GM23338 (cell line): ENCODE data around the gene KCTD3. TPM values are rescaled to one million over a fixed set of nuclear protein-coding genes. Genes with fewer than 3 reads are reported as not detected.

Experiments
- ATAC-seq: fragments of 200-7000 bp; cut with Tn5 transposase; 3 replicates; pipeline ENCODE4 v1.9.1; 2020
- DNase-seq: peaks from one replicate; pipeline ENCODE4 v3.0.0-alpha.2; 2015; ENCODE audit warnings: low spot score
- H2AFZ ChIP-seq: fragments of 200-600 bp; sonication (generic); 2 replicates; pipeline ENCODE4 v1.8.0; 2016; ENCODE audit warnings: antibody characterized with exemption, mild to moderate bottlenecking, moderate library complexity
- H3F3A ChIP-seq: fragments of 200-600 bp; sonication (generic); replicated peaks from 2 replicates; pipeline ENCODE4 v1.8.0; 2017; ENCODE audit warnings: antibody characterized with exemption, mixed run types, low read depth
- H3K27ac ChIP-seq: fragments of 200-600 bp; sonication (generic); 2 replicates; pipeline ENCODE4 v1.6.1; 2016; ENCODE audit warnings: low read depth
- H3K27me3 ChIP-seq: fragments of 200-600 bp; sonication (generic); 2 replicates; pipeline ENCODE4 v1.8.0; 2016; ENCODE audit warnings: mild to moderate bottlenecking, mixed run types, moderate library complexity; ENCODE audit not compliant: insufficient read depth
- H3K36me3 ChIP-seq: fragments of 200-600 bp; sonication (generic); 2 replicates; pipeline ENCODE4 v1.8.0; 2016; ENCODE audit warnings: mild to moderate bottlenecking; ENCODE audit not compliant: insufficient read depth
- H3K4me1 ChIP-seq: fragments of 200-600 bp; sonication (generic); 2 replicates; pipeline ENCODE4 v1.8.0; 2016; ENCODE audit warnings: mild to moderate bottlenecking, moderate library complexity; ENCODE audit not compliant: insufficient read depth
- H3K4me2 ChIP-seq: fragments of 200-600 bp; sonication (generic); 2 replicates; pipeline ENCODE4 v1.7.1; 2017; ENCODE audit warnings: mixed run types
- H3K4me3 ChIP-seq: fragments of 200-600 bp; sonication (generic); 2 replicates; pipeline ENCODE4 v1.6.1; 2016; ENCODE audit warnings: mixed run types
- H3K79me2 ChIP-seq: fragments of 200-600 bp; sonication (generic); replicated peaks from 2 replicates; pipeline ENCODE4 v1.8.0; 2017; ENCODE audit warnings: mild to moderate bottlenecking; ENCODE audit not compliant: insufficient read depth
- H3K9me2 ChIP-seq: fragments of 200-600 bp; sonication (generic); 2 replicates; pipeline ENCODE4 v1.8.0; 2017; ENCODE audit not compliant: insufficient read depth
- H4K20me1 ChIP-seq: fragments of 200-600 bp; sonication (generic); replicated peaks from 2 replicates; pipeline ENCODE4 v1.8.0; 2017; ENCODE audit warnings: mild to moderate bottlenecking; ENCODE audit not compliant: insufficient read depth
- H3K27ac Mint-ChIP-seq: 2 replicates; pipeline ENCODE4 v1.8.0; 2020; ENCODE audit warnings: inconsistent platforms, mild to moderate bottlenecking, moderate library complexity, mixed read lengths
- H3K27me3 Mint-ChIP-seq: 3 replicates; pipeline ENCODE4 v1.8.0; 2022; ENCODE audit warnings: low read depth, mild to moderate bottlenecking, moderate library complexity, mixed read lengths, inconsistent platforms; ENCODE audit not compliant: insufficient read depth, poor library complexity
- H3K36me3 Mint-ChIP-seq: 3 replicates; pipeline ENCODE4 v1.8.0; 2021; ENCODE audit warnings: low read depth, mild to moderate bottlenecking, inconsistent platforms, moderate library complexity, mixed read lengths
- H3K4me1 Mint-ChIP-seq: 3 replicates; pipeline ENCODE4 v1.8.0; 2020; ENCODE audit warnings: mild to moderate bottlenecking, inconsistent platforms, mixed read lengths
- H3K4me3 Mint-ChIP-seq: 3 replicates; pipeline ENCODE4 v1.8.0; 2021; ENCODE audit warnings: moderate library complexity, mild to moderate bottlenecking, inconsistent platforms, mixed read lengths
- H3K9me3 Mint-ChIP-seq: 3 replicates; pipeline ENCODE4 v1.8.0; 2020; ENCODE audit warnings: moderate library complexity, mild to moderate bottlenecking, inconsistent platforms, mixed read lengths
- CREB1 ChIP-seq: fragments of 250-450 bp; sonication (Bioruptor Pico); IDR thresholded peaks from 2 replicates; pipeline ENCODE4 v1.5.0; 2020; ENCODE audit warnings: low read depth, mild to moderate bottlenecking, moderate library complexity
- CTCF ChIP-seq, 2 experiments: fragments of 200-600 bp in 1 of 2; sonication (generic) in 1 of 2; conservative IDR thresholded peaks; 2 replicates each; pipeline versions ENCODE4 v1.5.1 to v1.6.1; 2016 to 2017; ENCODE audit warnings: antibody characterized with exemption in 2 of 2, low read depth in 2 of 2, mild to moderate bottlenecking in 2 of 2, moderate library complexity in 1 of 2
- ETS1 ChIP-seq: IDR thresholded peaks from 2 replicates; pipeline ENCODE4 v1.6.1; 2016; ENCODE audit warnings: antibody characterized with exemption
- EZH2 ChIP-seq: fragments of 200-600 bp; sonication (generic); IDR thresholded peaks from one replicate; pipeline ENCODE4 v1.8.0; 2017; ENCODE audit warnings: antibody characterized with exemption, mild to moderate bottlenecking, low read depth; ENCODE audit not compliant: unreplicated experiment
- EZH2phosphoT487 ChIP-seq: fragments of 200-600 bp; sonication (generic); IDR thresholded peaks from one replicate; pipeline ENCODE4 v1.8.1; 2018; ENCODE audit warnings: antibody characterized with exemption; ENCODE audit not compliant: unreplicated experiment
- NANOG ChIP-seq: IDR thresholded peaks from 2 replicates; pipeline ENCODE4 v1.6.1; 2016; ENCODE audit warnings: antibody characterized with exemption, borderline replicate concordance
- REST ChIP-seq: IDR thresholded peaks from one replicate; pipeline ENCODE4 v1.6.1; 2018; ENCODE audit warnings: antibody characterized with exemption; ENCODE audit not compliant: unreplicated experiment
- STAT1 ChIP-seq: IDR thresholded peaks from one replicate; pipeline ENCODE4 v1.6.1; 2016; ENCODE audit warnings: antibody characterized with exemption; ENCODE audit not compliant: unreplicated experiment
- ZNF114 ChIP-seq: fragments of 250-450 bp; sonication (Bioruptor Pico); IDR thresholded peaks from 2 replicates; pipeline ENCODE4 v1.5.0; 2020; ENCODE audit warnings: mild to moderate bottlenecking, moderate library complexity
- ZNF331 ChIP-seq: fragments of 250-450 bp; sonication (Bioruptor Pico); IDR thresholded peaks from 2 replicates; pipeline ENCODE4 v1.5.0; 2020; ENCODE audit warnings: low read depth, mild to moderate bottlenecking, moderate library complexity
- ZNF462 ChIP-seq: fragments of 250-450 bp; sonication (Bioruptor Pico); IDR thresholded peaks from 2 replicates; pipeline ENCODE4 v1.5.0; 2020; ENCODE audit warnings: mild to moderate bottlenecking, moderate library complexity
- polyA plus RNA-seq: library from polyadenylated mRNA; unstranded; fragments of >200 nt; fragmentation: Nextera tagmentation; extraction: Ambion mirVana; gene quantifications from 2 replicates; pipeline ENCODE4 v1.2.1, GENCODE V29; 2016
- total RNA-seq: library from RNA; depleted of rRNA; stranded (reverse); fragments of >200 nt; shearing (Covaris generic); gene quantifications from 2 replicates; pipeline ENCODE4 v1.2.3, GENCODE V29; 2014

Gene KCTD3
- total and polyA plus RNA-seq, 2 experiments from 2014 or later, result 29.4 to 60.3 TPM

GRCh38 chr1:215545096-215545495, 22.0 kb upstream of the KCTD3 start:
- Mint-ChIP-seq H3K4me3 (no peak overlapping the region), H3K27me3 (no peaks in the 10 kb centered on the region), H3K4me1 (no peaks in the 10 kb centered on the region; the same call in 2 of the 3 replicates), H3K27ac (no peak overlapping the region), H3K9me3 (peaks cover 14% of the 10 kb centered on the region; the same call in 2 of the 3 replicates), H3K36me3 (peaks cover 4% of the 10 kb centered on the region; the same call in 1 of the 3 replicates)
- DNase-seq, result no peak
- Histone ChIP-seq H3K9me2 (0 out of 2 replicates have a peak, but pooled peaks cover 2% of the 10 kb centered on the region), H3K27me3 (no peaks in the 10 kb centered on the region), H3F3A (no peaks in the 10 kb centered on the region), H3K36me3 (no peaks in the 10 kb centered on the region), H2AFZ (no peak overlapping the region), H4K20me1 (no peaks in the 10 kb centered on the region), H3K4me3 (no peak overlapping the region), H3K27ac (no peak overlapping the region), H3K4me1 (no peaks in the 10 kb centered on the region), H3K79me2 (no peaks in the 10 kb centered on the region), H3K4me2 (no peak overlapping the region)
- ATAC-seq, result no peak
- TF ChIP-seq STAT1 (no peak), REST (no peak), CTCF (conservative IDR thresholded peaks at IDR 0.05; ENCODE audit: low read depth in 2 of 2) (no peak), ZNF114 (CRISPR knock-in tag) (no peak), ETS1 (no peak), CREB1 (CRISPR knock-in tag) (no peak), NANOG (no peak), EZH2 (no peak), EZH2phosphoT487 (no peak), ZNF331 (CRISPR knock-in tag) (no peak), ZNF462 (CRISPR knock-in tag) (no peak)
